ENCODE data around the gene EHBP1L1. TPM values are rescaled to one million over a fixed set of nuclear protein-coding genes. Genes with fewer than 3 reads are reported as not detected.

EHBP1L1 gene
- total and polyA plus RNA-seq, 2 of the 8 experiments (the other 6 are each of a cell fraction or from before 2014, with no cell fraction given): 4.3 to 6.6 TPM

DNA sequence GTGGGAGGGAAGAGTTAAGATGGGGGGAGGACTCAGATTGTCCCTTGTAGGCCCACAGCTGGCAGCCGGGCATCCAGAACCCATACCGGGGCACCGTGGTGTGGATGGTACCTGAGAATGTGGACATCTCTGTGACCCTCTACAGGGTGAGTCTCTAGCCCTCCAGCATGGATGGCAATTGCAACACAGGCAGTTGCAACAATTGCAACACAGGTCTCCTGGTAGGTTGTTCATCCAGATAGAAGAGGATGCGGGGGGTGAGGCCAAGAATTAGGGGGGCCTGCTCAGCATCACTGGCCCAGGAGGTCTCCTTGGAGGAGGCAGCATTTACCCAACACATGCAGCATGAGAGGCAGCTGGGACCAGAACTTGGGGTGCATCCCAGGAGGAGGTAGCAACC, 3.4 kb downstream of the EHBP1L1 start:
- Histone ChIP-seq H3K23ac (ENCODE audit: insufficient read length) (no peak overlapping the region), H2BK12ac (ENCODE audit: low read depth, low read length) (no peak overlapping the region), H3K9ac (replicated peaks in 1 of 4; ENCODE audit: extremely low read depth in 1 of 4, low read depth in 3 of 4, low read length in 3 of 4) (no peak overlapping the region), H4K91ac (replicated peaks; ENCODE audit: insufficient read length, low read length) (no peak overlapping the region), H2BK15ac (ENCODE audit: low read length) (no peak overlapping the region), H4K20me1 (replicated peaks in 1 of 2; ENCODE audit: control insufficient read depth in 1 of 2, insufficient read depth in 2 of 2, low read length in 2 of 2) (peaks cover 0 to 7% of the 10 kb centered on the region in 2 experiments), H2AFZ (ENCODE audit: low read length) (no peak overlapping the region), H3K4me2 (ENCODE audit: insufficient read depth in 1 of 2, low read depth in 2 of 2, low read length in 2 of 2) (no peak overlapping the region), H3K4me3 (ENCODE audit: extremely low read depth in 1 of 4, insufficient read depth in 2 of 4, low read depth in 3 of 4, low read length in 4 of 4) (no peak overlapping the region), H3K18ac (ENCODE audit: extremely low read depth, low read length) (no peak overlapping the region), H3K9me3 (ENCODE audit: insufficient read depth in 2 of 2, low read depth in 1 of 2, low read length in 1 of 2) (no peaks in the 10 kb centered on the region), H2BK5ac (ENCODE audit: low read depth, low read length) (no peak overlapping the region), H3K23me2 (ENCODE audit: low read depth, low read length) (peaks cover 8% of the 10 kb centered on the region; the same call in 1 of the 2 replicates), H3K4me1 (replicated peaks in 1 of 4; ENCODE audit: control insufficient read depth in 3 of 4, insufficient read depth in 4 of 4, low read length in 3 of 4) (peaks cover 8 to 17% (median 10%) of the 10 kb centered on the region in 4 experiments; a peak in 6 of 7 replicates), H2BK20ac (ENCODE audit: low read length) (no peak overlapping the region), H3K27ac (ENCODE audit: low read depth, low read length) (no peak overlapping the region), H3K56ac (replicated peaks; ENCODE audit: insufficient read length, low read depth, low read length) (no peak overlapping the region), H3K79me2 (ENCODE audit: control insufficient read depth in 1 of 2, insufficient read depth in 2 of 2, low read length in 2 of 2) (no peaks in the 10 kb centered on the region), H3K79me1 (ENCODE audit: low read depth, low read length) (no peaks in the 10 kb centered on the region), H3K36me3 (ENCODE audit: control insufficient read depth in 2 of 4, insufficient read depth in 4 of 4, low read length in 3 of 4) (no peaks in the 10 kb centered on the region), H2AK5ac (ENCODE audit: low read depth, low read length) (no peak overlapping the region), H3K14ac (ENCODE audit: insufficient read length) (no peak overlapping the region), H4K5ac (ENCODE audit: insufficient read length, low read depth, low read length) (no peak overlapping the region), H4K8ac (ENCODE audit: extremely low read depth, insufficient read depth, low read length) (no peak overlapping the region), H3K27me3 (replicated peaks in 1 of 4; ENCODE audit: control insufficient read depth in 3 of 4, extremely low read depth in 1 of 4, insufficient read depth in 3 of 4, low read length in 3 of 4) (peaks cover 15 to 59% (median 44%) of the 10 kb centered on the region in 4 experiments), H3K4ac (replicated peaks; ENCODE audit: insufficient read length, low read depth, low read length) (no peak overlapping the region), H2BK120ac (replicated peaks; ENCODE audit: low read depth, low read length) (no peak overlapping the region)
- no peak for FAIRE-seq
- CTCF ChIA-PET (ENCODE audit: partially characterized antibody): interaction anchor here (1.5 to 7.2 kb wide), 3 partner anchors 10 to 38 kb away, joined by 5 to 97 read pairs (median 23); no protein-coding TSS in a partner anchor
- no peak for TF ChIP-seq JUND (IDR thresholded peaks at IDR 0.05; ENCODE audit: low read length)
- TF ChIP-seq GABPA (IDR thresholded peaks at IDR 0.05; ENCODE audit: borderline replicate concordance, insufficient read depth, low read length): no peak
- TF ChIP-seq GTF2F1 (IDR thresholded peaks at IDR 0.05; ENCODE audit: borderline replicate concordance, low read depth, low read length): no peak
- TF ChIP-seq, protein P1, sequence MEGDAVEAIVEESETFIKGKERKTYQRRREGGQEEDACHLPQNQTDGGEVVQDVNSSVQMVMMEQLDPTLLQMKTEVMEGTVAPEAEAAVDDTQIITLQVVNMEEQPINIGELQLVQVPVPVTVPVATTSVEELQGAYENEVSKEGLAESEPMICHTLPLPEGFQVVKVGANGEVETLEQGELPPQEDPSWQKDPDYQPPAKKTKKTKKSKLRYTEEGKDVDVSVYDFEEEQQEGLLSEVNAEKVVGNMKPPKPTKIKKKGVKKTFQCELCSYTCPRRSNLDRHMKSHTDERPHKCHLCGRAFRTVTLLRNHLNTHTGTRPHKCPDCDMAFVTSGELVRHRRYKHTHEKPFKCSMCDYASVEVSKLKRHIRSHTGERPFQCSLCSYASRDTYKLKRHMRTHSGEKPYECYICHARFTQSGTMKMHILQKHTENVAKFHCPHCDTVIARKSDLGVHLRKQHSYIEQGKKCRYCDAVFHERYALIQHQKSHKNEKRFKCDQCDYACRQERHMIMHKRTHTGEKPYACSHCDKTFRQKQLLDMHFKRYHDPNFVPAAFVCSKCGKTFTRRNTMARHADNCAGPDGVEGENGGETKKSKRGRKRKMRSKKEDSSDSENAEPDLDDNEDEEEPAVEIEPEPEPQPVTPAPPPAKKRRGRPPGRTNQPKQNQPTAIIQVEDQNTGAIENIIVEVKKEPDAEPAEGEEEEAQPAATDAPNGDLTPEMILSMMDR (IDR thresholded peaks at IDR 0.05; ENCODE audit: control extremely low read depth in 1 of 3, insufficient read depth in 1 of 3, low read depth in 1 of 3, low read length in 3 of 3): no peak
- no peak for TF ChIP-seq SP1 (IDR thresholded peaks at IDR 0.05; ENCODE audit: low read depth, low read length)
- no peak for TF ChIP-seq ASH2L (IDR thresholded peaks at IDR 0.05; ENCODE audit: low read length)
- no peak for TF ChIP-seq POLR2AphosphoS5 (IDR thresholded peaks at IDR 0.05; ENCODE audit: low read depth, low read length)
- no peak for TF ChIP-seq TEAD4 (IDR thresholded peaks at IDR 0.05; ENCODE audit: low read depth, low read length)
- no peak for TF ChIP-seq FOSL1 (IDR thresholded peaks at IDR 0.05; ENCODE audit: insufficient read depth, low read depth, low read length)
- TF ChIP-seq, protein P2, sequence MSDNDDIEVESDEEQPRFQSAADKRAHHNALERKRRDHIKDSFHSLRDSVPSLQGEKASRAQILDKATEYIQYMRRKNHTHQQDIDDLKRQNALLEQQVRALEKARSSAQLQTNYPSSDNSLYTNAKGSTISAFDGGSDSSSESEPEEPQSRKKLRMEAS (IDR thresholded peaks at IDR 0.05): no peak
- TF ChIP-seq SRF (IDR thresholded peaks at IDR 0.05; ENCODE audit: low read depth, low read length): no peak
- TF ChIP-seq TBP (IDR thresholded peaks at IDR 0.05; ENCODE audit: low read depth, low read length): no peak
- WGBS, 2 experiments (ENCODE audit: extremely low coverage in 1 of 2, insufficient coverage in 1 of 2, insufficient read length in 1 of 2, insufficient replicate concordance in 2 of 2, low coverage in 1 of 2, low lambda C conversion rate in 2 of 2, missing lambda C conversion rate in 1 of 2): 89% methylated on average over 4 of the region's 4 CpGs; no CpG with 5 or more reads in 1 of the 2 experiments
- DNase-seq (ENCODE audit: low read depth in 1 of 2, low spot score in 2 of 2): no peak
- POLR2A ChIA-PET (ENCODE audit: partially characterized antibody): interaction anchor here (0.7 to 1.1 kb wide), 2 partner anchors 13 to 39 kb away, joined by 3 read pairs; no protein-coding TSS in a partner anchor
